IMR-90 (cell line): ENCODE measurements around the gene CYP27C1. TPM values are rescaled to one million over a fixed set of nuclear protein-coding genes. Genes with fewer than 3 reads are reported as not detected.

Experiments used
- ATAC-seq: fragments of 200-7000 bp; cut with Tn5 transposase; 2 replicates; pipeline ENCODE4 v1.9.1; 2020; ENCODE audit warnings: low read depth, mild to moderate bottlenecking, moderate library complexity
- BruUV-seq: library from RNA; stranded (reverse); fragments of 400-500 nt; replicated peaks from 2 replicates; lab custom pipeline; 2021; lab: Mats Ljungman, UMichigan
- CTCF ChIA-PET: fragments of 300-600 bp; formaldehyde crosslinking; extraction: SDS; loops from one replicate; lab custom pipeline; 2021; ENCODE audit warnings: antibody characterized with exemption; lab: Yijun Ruan, JAX
- POLR2A ChIA-PET: fragments of 300-600 bp; sonication (Branson Sonifier 250); formaldehyde crosslinking; loops from one replicate; lab custom pipeline; 2022; ENCODE audit warnings: antibody characterized with exemption; ENCODE audit not compliant: unreplicated experiment; lab: Charles Lee
- DNase-seq: peaks from one replicate; pipeline ENCODE4 v3.0.0; 2013
- H2AFZ ChIP-seq: replicated peaks from 2 replicates; pipeline ENCODE3; 2013; ENCODE audit warnings: low read length, mild to moderate bottlenecking; ENCODE audit not compliant: poor library complexity
- H2AK5ac ChIP-seq: 2 replicates; pipeline ENCODE4 v1.6.1; 2013; ENCODE audit warnings: low read depth, low read length, inconsistent platforms
- H2AK9ac ChIP-seq: replicated peaks from 2 replicates; pipeline ENCODE3; 2013; ENCODE audit warnings: mild to moderate bottlenecking, low read depth, low read length, moderate library complexity; ENCODE audit not compliant: poor library complexity
- H2BK120ac ChIP-seq: 2 replicates; pipeline ENCODE4 v1.6.1; 2013; ENCODE audit warnings: low read depth, low read length, inconsistent platforms
- H2BK15ac ChIP-seq: 3 replicates; pipeline ENCODE4 v1.6.1; 2013; ENCODE audit warnings: low read depth, low read length, inconsistent platforms
- H2BK20ac ChIP-seq: 2 replicates; pipeline ENCODE4 v1.6.1; 2013; ENCODE audit warnings: low read depth, mild to moderate bottlenecking, inconsistent platforms, low read length, moderate library complexity
- H2BK5ac ChIP-seq: 2 replicates; pipeline ENCODE4 v1.6.1; 2013; ENCODE audit warnings: mild to moderate bottlenecking, low read depth, low read length, inconsistent platforms; ENCODE audit not compliant: poor library complexity, severe bottlenecking
- H3K14ac ChIP-seq: replicated peaks from 2 replicates; pipeline ENCODE4 v1.6.1; 2013; ENCODE audit warnings: low read depth, low read length, inconsistent platforms
- H3K18ac ChIP-seq: 2 replicates; pipeline ENCODE4 v1.6.1; 2013; ENCODE audit warnings: low read depth, low read length, control low read depth
- H3K23ac ChIP-seq: 2 replicates; pipeline ENCODE4 v1.6.1; 2013; ENCODE audit warnings: low read depth, low read length, inconsistent platforms
- H3K27ac ChIP-seq: 2 replicates; pipeline ENCODE4 v1.5.1; 2013; ENCODE audit warnings: mild to moderate bottlenecking, control low read depth, low read length; ENCODE audit not compliant: insufficient read depth
- H3K27me3 ChIP-seq: 2 replicates; pipeline ENCODE4 v1.6.1; 2013; ENCODE audit warnings: low read length; ENCODE audit not compliant: control insufficient read depth, insufficient read depth
- H3K36me3 ChIP-seq: 2 replicates; pipeline ENCODE4 v1.6.1; 2013; ENCODE audit warnings: low read length, mixed read lengths; ENCODE audit not compliant: control insufficient read depth, insufficient read depth
- H3K4ac ChIP-seq: 2 replicates; pipeline ENCODE4 v1.6.1; 2013; ENCODE audit warnings: low read depth, low read length, inconsistent platforms
- H3K4me1 ChIP-seq: 2 replicates; pipeline ENCODE4 v1.6.1; 2013; ENCODE audit warnings: low read length, mixed read lengths; ENCODE audit not compliant: control insufficient read depth, insufficient read depth
- H3K4me2 ChIP-seq: 2 replicates; pipeline ENCODE4 v1.6.1; 2013; ENCODE audit warnings: low read depth, mild to moderate bottlenecking, control low read depth, low read length, moderate library complexity
- H3K4me3 ChIP-seq: 2 replicates; pipeline ENCODE4 v1.5.1; 2013; ENCODE audit warnings: low read depth, mild to moderate bottlenecking, control low read depth, low read length, moderate library complexity; ENCODE audit not compliant: insufficient read depth
- H3K56ac ChIP-seq: 2 replicates; pipeline ENCODE4 v1.6.1; 2013; ENCODE audit warnings: low read length, inconsistent platforms; ENCODE audit not compliant: insufficient read depth; ENCODE audit errors: extremely low read depth
- H3K79me1 ChIP-seq, 2 experiments: 2 replicates each; pipeline ENCODE4 v1.6.1; 2013; ENCODE audit warnings: low read length in 2 of 2, inconsistent platforms in 1 of 2, low read depth in 1 of 2
- H3K9ac ChIP-seq: 2 replicates; pipeline ENCODE4 v1.6.1; 2013; ENCODE audit warnings: low read depth, low read length, control low read depth
- H3K9me1 ChIP-seq: 2 replicates; pipeline ENCODE4 v1.6.1; 2013; ENCODE audit warnings: low read length, inconsistent platforms; ENCODE audit not compliant: insufficient read depth
- H3K9me3 ChIP-seq: 2 replicates; pipeline ENCODE4 v1.6.1; 2013; ENCODE audit warnings: low read length; ENCODE audit not compliant: control insufficient read depth, insufficient read depth
- H4K20me1 ChIP-seq: 2 replicates; pipeline ENCODE4 v1.6.1; 2013; ENCODE audit warnings: low read length, inconsistent platforms; ENCODE audit not compliant: insufficient read depth
- H4K5ac ChIP-seq: 2 replicates; pipeline ENCODE4 v1.6.1; 2013; ENCODE audit warnings: mild to moderate bottlenecking, low read depth, low read length, control low read depth
- H4K8ac ChIP-seq, 2 experiments: 2 replicates each; pipeline ENCODE4 v1.6.1; 2013; ENCODE audit warnings: low read depth in 2 of 2, low read length in 2 of 2, control low read depth in 1 of 2, inconsistent platforms in 1 of 2
- H4K91ac ChIP-seq: 2 replicates; pipeline ENCODE4 v1.6.1; 2013; ENCODE audit warnings: low read depth, low read length, inconsistent platforms; ENCODE audit not compliant: insufficient read depth
- CHD1 ChIP-seq: IDR thresholded peaks from 2 replicates; pipeline ENCODE4 v1.6.1; 2012; ENCODE audit warnings: low read depth, low read length, improper control_type of control experiment
- CTCF ChIP-seq: conservative IDR thresholded peaks from 2 replicates; pipeline ENCODE4 v1.5.1; 2012; ENCODE audit warnings: mild to moderate bottlenecking, low read depth, low read length, improper control_type of control experiment
- USF2 ChIP-seq: fragments of 150-350 bp; IDR thresholded peaks from 2 replicates; pipeline ENCODE4 v1.6.1; 2017; ENCODE audit warnings: mild to moderate bottlenecking, antibody characterized with exemption, low read length, low read depth
- WGBS, 2 experiments: methylation state at CpG; one replicate each; pipeline versions ENCODE4 v1.1.5 to v1.1.7; 2013; ENCODE audit warnings: missing lambda C conversion rate in 2 of 2; ENCODE audit not compliant: insufficient read length in 1 of 2; ENCODE audit errors: extremely low coverage in 2 of 2; 5-methylcytosine and 5-hydroxymethylcytosine counted together
- dilution Hi-C: fragments of 300-500 bp; cut with HindIII; formaldehyde crosslinking; loops from one replicate; pipeline ENCODE4 v1.14.3; 2018; ENCODE audit warnings: low sequenced_read_pairs; ENCODE audit not compliant: unreplicated experiment
- in situ Hi-C: fragments of 300-500 bp; cut with MboI; formaldehyde crosslinking; loops from 3 replicates; pipeline ENCODE4 v1.14.3; 2019; ENCODE audit warnings: low sequenced_read_pairs, inconsistent platforms, mixed read lengths
- intact Hi-C: fragments of 100-400 bp; cut with micrococcal nuclease; formaldehyde crosslinking; loops from 2 replicates; pipeline ENCODE4 v1.10.0; 2022
- polyA plus RNA-seq, 3 experiments: library from polyadenylated mRNA; depleted of rRNA; stranded (reverse); fragments of >200 nt; gene quantifications; 2 replicates each; pipeline ENCODE4 v1.2.3, GENCODE V29; 2012; ENCODE audit warnings: low replicate concordance in 1 of 3
- total RNA-seq: library from RNA; depleted of rRNA; stranded (reverse); fragments of >200 nt; gene quantifications from 2 replicates; pipeline ENCODE4 v1.2.3, GENCODE V29; 2012

CYP27C1 gene
- total and polyA plus RNA-seq, 2 of the 4 experiments (the other 2 are of a cell fraction), result not detected

- H3K56ac ChIP-seq, result no peak overlapping the region
- intact Hi-C loops (no loop called here), in situ Hi-C loops (loop anchor here (10.0 kb wide), 1 partner anchor 108 kb away; no protein-coding TSS in a partner anchor), dilution Hi-C loops (no loop called here)
- no peaks in the 10 kb centered on the region for H3K36me3 ChIP-seq
- no peaks in the 10 kb centered on the region for H3K27me3 ChIP-seq
- no peak overlapping the region for H2BK120ac ChIP-seq
- no peak overlapping the region for H4K91ac ChIP-seq
- no peak overlapping the region for H3K4ac ChIP-seq
- H3K9ac ChIP-seq, result no peak overlapping the region
- no peak overlapping the region for H2BK5ac ChIP-seq
- H3K4me2 ChIP-seq, result no peak overlapping the region
- peaks cover 11% of the 10 kb centered on the region; the same call in 1 of the 2 replicates for H3K9me1 ChIP-seq
- no peak overlapping the region for H2AFZ ChIP-seq
- no peak overlapping the region for H3K27ac ChIP-seq
- ChIA-PET POLR2A (no interaction called here), CTCF (interaction anchor here (1.3 kb wide), 2 partner anchors 21 to 105 kb away, joined by 3 to 4 read pairs; no protein-coding TSS in a partner anchor)
- no peak overlapping the region for H2AK9ac ChIP-seq
- WGBS, 2 experiments, result no CpG with 5 or more reads among the region's 6 CpGs
- no peaks in the 10 kb centered on the region for H4K20me1 ChIP-seq
- ATAC-seq, result no peak
- H3K4me1 ChIP-seq, result peaks cover 20% of the 10 kb centered on the region
- no peak overlapping the region for H3K23ac ChIP-seq
- BruUV-seq, result no TSS peak
- TF ChIP-seq CTCF (no peak), CHD1 (no peak), USF2 (no peak)
- no peak overlapping the region for H3K14ac ChIP-seq
- no peak for DNase-seq
- H2BK15ac ChIP-seq, result no peak overlapping the region
- no peak overlapping the region for H4K8ac ChIP-seq
- H3K4me3 ChIP-seq, result no peak overlapping the region
- H2BK20ac ChIP-seq, result no peak overlapping the region
- no peak overlapping the region for H3K18ac ChIP-seq
- no peak overlapping the region for H4K5ac ChIP-seq
- H3K79me1 ChIP-seq, result no peaks in the 10 kb centered on the region
- no peak overlapping the region for H2AK5ac ChIP-seq
- H3K9me3 ChIP-seq, result no peaks in the 10 kb centered on the region
These were observed 47.8 kb downstream of the CYP27C1 start for GRCh38 chr2:127172306-127172705.
